SU-DHL-6 (cell line): ENCODE data around the gene HSD3B7.
A peak's percentile ranks its signal among the peaks of the same experiment; 100 is the strongest.

Experiments used
- H2AFZ ChIP-seq: fragments of 200-600 bp; sonication (generic); 2 replicates; pipeline ENCODE4 v1.6.1; 2014; ENCODE audit warnings: low read depth, mild to moderate bottlenecking, moderate library complexity, mixed read lengths, antibody characterized with exemption, low read length; ENCODE audit not compliant: severe bottlenecking
- H3F3A ChIP-seq: fragments of 200-600 bp; shearing (Covaris generic); 2 replicates; pipeline ENCODE4 v1.6.0; 2016; ENCODE audit warnings: antibody characterized with exemption, mild to moderate bottlenecking; ENCODE audit not compliant: insufficient read depth
- H3K27ac ChIP-seq: fragments of 200-600 bp; sonication (generic); 2 replicates; pipeline ENCODE4 v1.5.1; 2016; ENCODE audit warnings: low read depth, mild to moderate bottlenecking, low read length, moderate library complexity, mixed read lengths
- H3K27me3 ChIP-seq: fragments of 200-600 bp; sonication (generic), shearing (Covaris generic); 2 replicates; pipeline ENCODE4 v1.6.0; 2014; ENCODE audit warnings: mild to moderate bottlenecking, low read length
- H3K36me3 ChIP-seq: fragments of 200-600 bp; sonication (generic); 2 replicates; pipeline ENCODE4 v1.6.1; 2014; ENCODE audit warnings: mild to moderate bottlenecking, low read length, mixed read lengths
- H3K4me2 ChIP-seq: fragments of 300-600, 200-600 bp; shearing (Covaris generic), sonication (generic); 2 replicates; pipeline ENCODE4 v1.6.0; 2014; ENCODE audit warnings: low read length, low read depth, mild to moderate bottlenecking; ENCODE audit not compliant: poor library complexity, severe bottlenecking
- H3K4me3 ChIP-seq: fragments of 200-600 bp; sonication (generic); 2 replicates; pipeline ENCODE4 v1.5.1; 2014; ENCODE audit warnings: antibody characterized with exemption, low read length, mild to moderate bottlenecking, mixed read lengths; ENCODE audit not compliant: insufficient read depth, poor library complexity, severe bottlenecking
- H3K79me2 ChIP-seq: fragments of 200-600 bp; sonication (generic); 2 replicates; pipeline ENCODE4 v1.6.1; 2014; ENCODE audit warnings: mild to moderate bottlenecking, low read length, moderate library complexity; ENCODE audit not compliant: insufficient read depth
- H3K9ac ChIP-seq: fragments of 200-600 bp; sonication (generic); 2 replicates; pipeline ENCODE4 v1.7.0; 2014; ENCODE audit warnings: mild to moderate bottlenecking, low read length
- H3K9me2 ChIP-seq: fragments of 200-600 bp; sonication (generic); replicated peaks from 2 replicates; pipeline ENCODE4 v1.6.1; 2014; ENCODE audit warnings: low read length; ENCODE audit not compliant: insufficient read depth
- H3K9me3 ChIP-seq: fragments of 200-600 bp; sonication (generic); 2 replicates; pipeline ENCODE4 v1.6.1; 2014; ENCODE audit warnings: low read length, mixed read lengths; ENCODE audit not compliant: insufficient read depth
- H4K20me1 ChIP-seq: fragments of 200-600 bp; sonication (generic); 2 replicates; pipeline ENCODE4 v1.6.1; 2014; ENCODE audit warnings: low read depth, mild to moderate bottlenecking, antibody characterized with exemption, low read length, moderate library complexity, mixed read lengths
- EZH2phosphoT487 ChIP-seq: fragments of 200-600 bp; sonication (generic), shearing (Covaris generic); conservative IDR thresholded peaks from 2 replicates; pipeline ENCODE4 v1.6.1; 2018; ENCODE audit warnings: mild to moderate bottlenecking, antibody characterized with exemption, low read length, moderate library complexity, mixed read lengths
- TF ChIP-seq, protein P1 (sequence below): fragments of 200-600 bp; sonication (generic); IDR thresholded peaks from one replicate; pipeline ENCODE4 v1.5.1; 2017; ENCODE audit warnings: antibody characterized with exemption, mild to moderate bottlenecking, low read length, moderate library complexity; ENCODE audit not compliant: insufficient read depth, poor library complexity, severe bottlenecking

HSD3B7 gene

DNA sequence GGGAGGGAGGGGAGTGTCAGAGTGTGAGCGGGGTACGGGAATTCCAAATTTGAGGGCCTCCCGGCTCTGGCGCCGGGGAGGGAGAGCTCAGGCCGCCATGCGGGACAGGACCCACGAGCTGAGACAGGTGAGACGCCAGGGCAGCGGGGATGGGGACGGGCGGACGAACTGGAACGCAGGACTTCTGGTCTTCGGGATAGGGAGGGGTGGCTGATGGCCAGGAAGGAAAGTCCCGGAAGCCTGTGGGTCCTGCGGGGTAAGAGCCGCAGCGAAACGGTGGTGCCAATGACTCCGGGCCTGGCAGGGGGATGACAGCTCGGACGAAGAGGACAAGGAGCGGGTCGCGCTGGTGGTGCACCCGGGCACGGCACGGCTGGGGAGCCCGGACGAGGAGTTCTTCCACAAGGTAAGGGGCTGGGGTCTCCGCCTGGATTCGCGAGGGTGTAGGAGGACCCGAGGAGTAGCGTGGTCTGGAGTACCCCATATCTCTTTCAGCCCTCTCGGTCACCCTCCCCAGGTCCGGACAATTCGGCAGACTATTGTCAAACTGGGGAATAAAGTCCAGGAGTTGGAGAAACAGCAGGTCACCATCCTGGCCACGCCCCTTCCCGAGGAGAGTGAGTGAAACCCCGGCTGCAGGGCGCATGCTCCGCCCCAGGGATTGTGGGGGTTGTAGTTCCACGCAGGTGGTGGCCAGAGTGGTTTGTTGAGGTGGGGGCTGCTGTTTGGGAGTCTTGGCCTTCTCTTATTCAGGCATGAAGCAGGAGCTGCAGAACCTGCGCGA, 48.9 kb downstream of the HSD3B7 start:
- peak overlapping the region; percentile 65 for H3K9ac ChIP-seq
- H3K27me3 ChIP-seq: no peaks in the 10 kb centered on the region
- TF ChIP-seq EZH2phosphoT487: no peak
- TF ChIP-seq, protein P1, sequence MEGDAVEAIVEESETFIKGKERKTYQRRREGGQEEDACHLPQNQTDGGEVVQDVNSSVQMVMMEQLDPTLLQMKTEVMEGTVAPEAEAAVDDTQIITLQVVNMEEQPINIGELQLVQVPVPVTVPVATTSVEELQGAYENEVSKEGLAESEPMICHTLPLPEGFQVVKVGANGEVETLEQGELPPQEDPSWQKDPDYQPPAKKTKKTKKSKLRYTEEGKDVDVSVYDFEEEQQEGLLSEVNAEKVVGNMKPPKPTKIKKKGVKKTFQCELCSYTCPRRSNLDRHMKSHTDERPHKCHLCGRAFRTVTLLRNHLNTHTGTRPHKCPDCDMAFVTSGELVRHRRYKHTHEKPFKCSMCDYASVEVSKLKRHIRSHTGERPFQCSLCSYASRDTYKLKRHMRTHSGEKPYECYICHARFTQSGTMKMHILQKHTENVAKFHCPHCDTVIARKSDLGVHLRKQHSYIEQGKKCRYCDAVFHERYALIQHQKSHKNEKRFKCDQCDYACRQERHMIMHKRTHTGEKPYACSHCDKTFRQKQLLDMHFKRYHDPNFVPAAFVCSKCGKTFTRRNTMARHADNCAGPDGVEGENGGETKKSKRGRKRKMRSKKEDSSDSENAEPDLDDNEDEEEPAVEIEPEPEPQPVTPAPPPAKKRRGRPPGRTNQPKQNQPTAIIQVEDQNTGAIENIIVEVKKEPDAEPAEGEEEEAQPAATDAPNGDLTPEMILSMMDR: no peak
- H4K20me1 ChIP-seq: no peaks in the 10 kb centered on the region
- no peaks in the 10 kb centered on the region for H3K9me3 ChIP-seq
- H3K79me2 ChIP-seq: no peaks in the 10 kb centered on the region
- peak overlapping the region; percentile 79 for H2AFZ ChIP-seq
- H3K9me2 ChIP-seq: no peaks in the 10 kb centered on the region
- peak overlapping the region; percentile 23; the same call in 1 of the 2 replicates for H3K27ac ChIP-seq
- peaks cover 10% of the 10 kb centered on the region for H3F3A ChIP-seq
- no peaks in the 10 kb centered on the region for H3K36me3 ChIP-seq
- H3K4me3 ChIP-seq: peak overlapping the region; percentile 92
- H3K4me2 ChIP-seq: peak overlapping the region; percentile 69

DNA sequence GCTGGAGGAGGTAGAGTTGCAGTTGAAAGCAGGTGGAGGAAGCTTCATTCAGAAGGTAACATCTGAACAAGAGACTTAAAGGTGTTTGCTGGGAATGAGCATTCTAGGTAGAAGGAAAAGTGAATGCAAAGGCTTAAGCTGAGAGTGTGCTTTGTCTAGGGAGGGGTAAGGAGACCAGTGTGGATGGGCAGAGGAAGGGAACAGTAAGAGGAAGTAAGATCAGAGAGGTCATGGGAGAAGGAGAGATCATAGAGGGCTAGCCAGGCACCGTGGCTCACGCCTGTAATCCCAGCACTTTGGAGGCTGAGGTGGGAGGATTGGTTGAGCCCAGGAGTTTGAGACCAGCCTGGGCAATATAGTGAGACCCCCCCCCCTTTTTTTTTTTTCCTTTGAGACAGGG, 51.7 kb downstream of the HSD3B7 start:
- Histone ChIP-seq H3K9ac (no peak overlapping the region), H3K27me3 (no peaks in the 10 kb centered on the region), H2AFZ (no peak overlapping the region), H3K4me2 (no peak overlapping the region), H3K27ac (no peak overlapping the region), H3F3A (peaks cover 10% of the 10 kb centered on the region), H3K79me2 (no peaks in the 10 kb centered on the region), H3K9me3 (no peaks in the 10 kb centered on the region), H4K20me1 (no peaks in the 10 kb centered on the region), H3K9me2 (no peaks in the 10 kb centered on the region), H3K4me3 (no peak overlapping the region), H3K36me3 (no peaks in the 10 kb centered on the region)
- TF ChIP-seq, protein P1: no peak
